Neural progenitor cell (in vitro differentiated cells): ENCODE results near the gene LRRTM4. TPM values are rescaled to one million over a fixed set of nuclear protein-coding genes. Genes with fewer than 3 reads are reported as not detected.

Source experiments
- DNase-seq: peaks from one replicate; pipeline ENCODE4 v3.0.0-alpha.2; 2016; ENCODE audit warnings: low spot score
- H2AFZ ChIP-seq: fragments of 200-600 bp; sonication (generic); replicated peaks from 2 replicates; pipeline ENCODE4 v1.6.1; 2016; ENCODE audit warnings: antibody characterized with exemption
- H3F3A ChIP-seq: fragments of 200-600 bp; sonication (generic); 2 replicates; pipeline ENCODE4 v1.6.1; 2016; ENCODE audit warnings: antibody characterized with exemption, low read depth
- H3K27ac ChIP-seq: fragments of 200-600 bp; sonication (generic); 2 replicates; pipeline ENCODE4 v1.5.1; 2016; ENCODE audit warnings: mild to moderate bottlenecking
- H3K27me3 ChIP-seq: fragments of 200-600 bp; sonication (generic); 2 replicates; pipeline ENCODE4 v1.6.1; 2016; ENCODE audit warnings: mild to moderate bottlenecking, moderate library complexity
- H3K36me3 ChIP-seq: fragments of 200-600 bp; sonication (generic); 2 replicates; pipeline ENCODE4 v1.5.1; 2016
- H3K4me1 ChIP-seq: fragments of 200-600 bp; sonication (generic); 2 replicates; pipeline ENCODE4 v1.6.1; 2016; ENCODE audit warnings: mixed run types
- H3K4me2 ChIP-seq: fragments of 200-600 bp; sonication (generic); 2 replicates; pipeline ENCODE4 v1.6.1; 2016
- H3K4me3 ChIP-seq: fragments of 200-600 bp; sonication (generic); 2 replicates; pipeline ENCODE4 v1.5.1; 2016
- H3K79me2 ChIP-seq: fragments of 200-600 bp; sonication (generic); 2 replicates; pipeline ENCODE4 v1.6.1; 2016; ENCODE audit warnings: low read depth
- H3K9ac ChIP-seq: fragments of 200-600 bp; sonication (generic); 2 replicates; pipeline ENCODE4 v1.6.1; 2016
- H3K9me3 ChIP-seq: fragments of 200-600 bp; sonication (generic); 2 replicates; pipeline ENCODE4 v1.5.1; 2016; ENCODE audit warnings: low read depth
- H4K20me1 ChIP-seq: fragments of 200-600 bp; sonication (generic); 2 replicates; pipeline ENCODE4 v1.6.1; 2016; ENCODE audit warnings: low read depth
- H3K27ac Mint-ChIP-seq: 3 replicates; pipeline ENCODE4 v1.8.0; 2021; ENCODE audit warnings: mixed read lengths
- H3K27me3 Mint-ChIP-seq: 2 replicates; pipeline ENCODE4 v1.8.0; 2022; ENCODE audit warnings: low read depth, mild to moderate bottlenecking, inconsistent platforms, moderate library complexity, mixed read lengths; ENCODE audit not compliant: insufficient read depth
- H3K36me3 Mint-ChIP-seq: 3 replicates; pipeline ENCODE4 v1.8.0; 2021; ENCODE audit warnings: mixed read lengths
- H3K4me1 Mint-ChIP-seq: 3 replicates; pipeline ENCODE4 v1.8.0; 2021; ENCODE audit warnings: mixed read lengths
- H3K4me3 Mint-ChIP-seq: 3 replicates; pipeline ENCODE4 v1.8.0; 2021; ENCODE audit warnings: mild to moderate bottlenecking, moderate library complexity, mixed read lengths
- H3K9me3 Mint-ChIP-seq: 3 replicates; pipeline ENCODE4 v1.8.0; 2020; ENCODE audit warnings: mixed read lengths
- CTCF ChIP-seq: fragments of 200-600 bp; sonication (generic); IDR thresholded peaks from 2 replicates; pipeline ENCODE4 v1.5.1; 2017; ENCODE audit warnings: antibody characterized with exemption, mild to moderate bottlenecking
- EZH2 ChIP-seq: fragments of 200-600 bp; sonication (generic); IDR thresholded peaks from 2 replicates; pipeline ENCODE4 v1.6.1; 2017; ENCODE audit warnings: antibody characterized with exemption, mild to moderate bottlenecking, moderate library complexity
- EZH2phosphoT487 ChIP-seq: fragments of 200-600 bp; sonication (generic); IDR thresholded peaks from 2 replicates; pipeline ENCODE4 v1.6.1; 2017; ENCODE audit warnings: antibody characterized with exemption
- total RNA-seq: library from RNA; depleted of rRNA; stranded (reverse); fragments of >200 nt; gene quantifications from 2 replicates; pipeline ENCODE4 v1.2.3, GENCODE V29; 2015; ENCODE audit warnings: low replicate concordance

Gene LRRTM4
- total RNA-seq, 1 donor from 2014 or later, result 20.4 TPM

GRCh38 chr2:77370511-77370910 is 151.7 kb downstream of the LRRTM4 start:
- Histone ChIP-seq H4K20me1 (no peaks in the 10 kb centered on the region), H3K36me3 (no peaks in the 10 kb centered on the region), H3K4me1 (no peaks in the 10 kb centered on the region), H3K9ac (no peak overlapping the region), H3K27ac (no peak overlapping the region), H3F3A (no peaks in the 10 kb centered on the region), H3K4me3 (no peak overlapping the region), H3K9me3 (no peaks in the 10 kb centered on the region), H3K27me3 (no peaks in the 10 kb centered on the region), H2AFZ (no peak overlapping the region), H3K79me2 (no peaks in the 10 kb centered on the region), H3K4me2 (no peak overlapping the region)
- H3K4me1 Mint-ChIP-seq, result no peaks in the 10 kb centered on the region
- no peaks in the 10 kb centered on the region for H3K9me3 Mint-ChIP-seq
- no peak for DNase-seq
- H3K27ac Mint-ChIP-seq, result no peak overlapping the region
- no peaks in the 10 kb centered on the region for H3K36me3 Mint-ChIP-seq
- H3K27me3 Mint-ChIP-seq, result no peaks in the 10 kb centered on the region
- no peak overlapping the region for H3K4me3 Mint-ChIP-seq
- TF ChIP-seq CTCF, result no peak
- no peak for TF ChIP-seq EZH2phosphoT487
- TF ChIP-seq EZH2, result no peak

DNA sequence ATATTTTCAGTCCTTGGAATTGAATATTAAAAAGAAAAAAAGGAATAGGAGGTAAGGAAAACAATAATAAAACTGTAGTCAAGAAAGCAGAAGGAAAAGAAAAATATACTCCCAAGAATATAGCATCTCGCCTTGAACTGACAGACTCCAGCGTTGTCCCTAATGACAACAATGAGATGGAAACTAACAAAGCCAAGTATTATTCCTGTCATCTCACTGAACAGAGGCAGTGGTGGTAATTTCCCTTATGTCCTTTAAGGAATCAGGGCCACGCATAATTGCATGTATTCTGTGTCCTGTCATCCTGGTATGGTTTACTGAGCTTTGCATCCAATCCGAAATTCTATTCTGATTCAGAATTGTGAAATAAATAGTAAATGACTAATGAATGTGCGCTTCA is 158.9 kb downstream of the LRRTM4 start:
- Mint-ChIP-seq H3K4me3 (no peak overlapping the region), H3K9me3 (peaks cover 3% of the 10 kb centered on the region)
- no peak overlapping the region for H3K4me2 ChIP-seq

DNA sequence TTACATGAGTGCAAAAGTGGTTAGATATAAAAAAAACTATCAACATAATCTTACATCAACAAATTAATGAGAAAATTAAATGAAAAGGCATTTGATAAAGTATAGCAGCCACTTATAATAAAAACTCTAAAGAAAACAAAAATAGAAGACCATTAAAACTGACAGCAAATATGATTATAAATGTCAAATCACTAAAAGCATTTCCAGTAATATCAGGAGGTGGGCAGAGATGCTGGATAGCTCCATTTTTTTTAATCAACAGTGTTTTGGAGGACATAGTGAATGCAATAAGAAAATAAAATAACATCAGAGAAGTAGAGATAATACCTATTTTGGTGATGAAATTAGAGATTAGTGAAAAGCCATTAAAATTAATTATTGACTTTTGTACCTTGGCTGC is 173.4 kb downstream of the LRRTM4 start:
- no peaks in the 10 kb centered on the region for H3K9me3 Mint-ChIP-seq
- H3K4me3 ChIP-seq, result no peak overlapping the region
- H3K4me1 Mint-ChIP-seq, result no peaks in the 10 kb centered on the region
- no peaks in the 10 kb centered on the region for H3K27me3 Mint-ChIP-seq
- no peaks in the 10 kb centered on the region for H3F3A ChIP-seq
- no peak overlapping the region for H3K4me3 Mint-ChIP-seq
- H4K20me1 ChIP-seq, result no peaks in the 10 kb centered on the region
- H3K27me3 ChIP-seq, result no peaks in the 10 kb centered on the region
- H3K36me3 ChIP-seq, result no peaks in the 10 kb centered on the region
- H3K9me3 ChIP-seq, result peaks cover 3% of the 10 kb centered on the region
- H3K79me2 ChIP-seq, result no peaks in the 10 kb centered on the region
- TF ChIP-seq CTCF (no peak), EZH2phosphoT487 (no peak), EZH2 (no peak)
- no peak overlapping the region for H3K27ac Mint-ChIP-seq
- no peak overlapping the region for H3K4me2 ChIP-seq
- H3K4me1 ChIP-seq, result no peaks in the 10 kb centered on the region
- no peak for DNase-seq
- no peak overlapping the region for H3K27ac ChIP-seq
- no peaks in the 10 kb centered on the region for H3K36me3 Mint-ChIP-seq
- no peak overlapping the region for H2AFZ ChIP-seq
- no peak overlapping the region for H3K9ac ChIP-seq

More for the DNA sequence above, 158.9 kb downstream of the LRRTM4 start:
- H4K20me1 ChIP-seq, result no peaks in the 10 kb centered on the region
- Mint-ChIP-seq H3K27ac (no peak overlapping the region), H3K36me3 (no peaks in the 10 kb centered on the region), H3K4me1 (no peaks in the 10 kb centered on the region), H3K27me3 (no peaks in the 10 kb centered on the region)
- no peak overlapping the region for H3K9ac ChIP-seq
- no peak overlapping the region for H3K4me3 ChIP-seq
- TF ChIP-seq CTCF, result no peak
- TF ChIP-seq EZH2phosphoT487, result no peak
- no peaks in the 10 kb centered on the region for H3K79me2 ChIP-seq
- no peaks in the 10 kb centered on the region for H3K9me3 ChIP-seq
- H3K27ac ChIP-seq, result no peak overlapping the region
- H3K4me1 ChIP-seq, result no peaks in the 10 kb centered on the region
- no peaks in the 10 kb centered on the region for H3F3A ChIP-seq
- no peaks in the 10 kb centered on the region for H3K27me3 ChIP-seq
- H3K36me3 ChIP-seq, result no peaks in the 10 kb centered on the region
- DNase-seq, result no peak
- H2AFZ ChIP-seq, result no peak overlapping the region

DNA sequence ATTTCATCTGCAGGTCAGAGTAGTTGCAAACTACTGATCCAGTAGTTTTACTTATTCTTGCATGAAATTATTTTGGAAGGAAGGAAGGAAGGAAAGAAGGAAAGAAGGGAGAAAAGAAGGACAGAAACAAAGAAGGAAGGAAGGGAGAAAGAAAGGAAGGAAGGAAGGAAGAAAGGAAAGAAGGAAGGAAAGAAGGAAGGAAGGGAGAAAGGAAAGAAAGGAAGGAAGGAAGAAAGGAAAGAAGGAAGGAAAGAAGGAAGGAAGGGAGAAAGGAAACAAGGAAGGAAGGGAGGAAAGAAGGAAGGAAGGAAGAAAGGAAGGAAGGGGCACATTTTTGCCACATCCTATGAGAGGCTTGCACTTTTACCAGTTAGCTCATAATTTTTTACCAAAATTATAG is 186.2 kb downstream of the LRRTM4 start:
- no peak overlapping the region for H2AFZ ChIP-seq
- Mint-ChIP-seq H3K27me3 (peaks cover 5% of the 10 kb centered on the region), H3K9me3 (peaks cover 35% of the 10 kb centered on the region), H3K4me1 (no peaks in the 10 kb centered on the region), H3K27ac (no peak overlapping the region), H3K4me3 (no peak overlapping the region), H3K36me3 (peaks cover 7% of the 10 kb centered on the region)
- H3K79me2 ChIP-seq, result no peaks in the 10 kb centered on the region
- no peaks in the 10 kb centered on the region for H3K27me3 ChIP-seq
- no peaks in the 10 kb centered on the region for H3K4me1 ChIP-seq
- no peaks in the 10 kb centered on the region for H3F3A ChIP-seq
- H4K20me1 ChIP-seq, result no peaks in the 10 kb centered on the region
- DNase-seq, result no peak
- no peaks in the 10 kb centered on the region for H3K9me3 ChIP-seq
- H3K36me3 ChIP-seq, result no peaks in the 10 kb centered on the region
- no peak overlapping the region for H3K4me2 ChIP-seq
- no peak overlapping the region for H3K9ac ChIP-seq
- no peak overlapping the region for H3K27ac ChIP-seq
- TF ChIP-seq CTCF (no peak), EZH2 (no peak), EZH2phosphoT487 (no peak)
- no peak overlapping the region for H3K4me3 ChIP-seq
